ENCODE measurements around the gene KRTAP13-2. TPM values are rescaled to one million over a fixed set of nuclear protein-coding genes. Genes with fewer than 3 reads are reported as not detected.

KRTAP13-2 gene, protein sequence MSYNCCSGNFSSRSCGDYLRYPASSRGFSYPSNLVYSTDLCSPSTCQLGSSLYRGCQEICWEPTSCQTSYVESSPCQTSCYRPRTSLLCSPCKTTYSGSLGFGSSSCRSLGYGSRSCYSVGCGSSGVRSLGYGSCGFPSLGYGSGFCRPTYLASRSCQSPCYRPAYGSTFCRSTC
- not detected in 2 replicates for total RNA-seq

- DNase-seq (ENCODE audit: low read depth), result no peak
Measured at GRCh38 chr21:30372139-30372770, at the start of gene KRTAP13-2. Gene KRTAP13-2, minus strand, starts transcription at chr21:30372271. Its CDS starts 58 bp downstream, at chr21:30372213.

DNA sequence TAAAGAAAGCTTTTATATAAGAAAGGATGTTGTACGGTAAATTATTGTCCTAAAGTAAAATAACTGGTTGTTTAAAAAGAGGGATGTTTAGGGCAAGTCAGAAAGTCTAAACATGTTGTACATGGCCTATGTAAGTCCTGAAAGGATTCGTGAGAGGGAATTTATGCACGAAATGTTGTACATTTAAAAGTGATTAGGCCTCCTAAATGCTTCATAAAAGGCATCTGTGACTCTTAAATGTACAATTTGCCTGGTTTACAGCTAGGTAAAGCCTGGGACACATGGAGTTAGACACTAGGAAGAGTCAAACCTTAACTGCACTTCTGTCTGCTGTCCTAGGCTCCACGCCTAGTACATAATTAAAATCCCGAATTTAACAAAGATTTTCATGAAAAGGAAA, 43.9 kb upstream of the KRTAP13-2 start:
- no peak for DNase-seq (ENCODE audit: low read depth)

GRCh38 chr21:30408782-30409494, 36.9 kb upstream of the KRTAP13-2 start:
- peak; percentile 22 for DNase-seq (ENCODE audit: low read depth)

- DNase-seq (ENCODE audit: low read depth), result no peak
Measured at GRCh38 chr21:30395731-30396130, 23.7 kb upstream of the KRTAP13-2 start, which contains the start of gene KRTAP13-1. Gene KRTAP13-1, plus strand, starts transcription at chr21:30396031. Its CDS starts 56 bp downstream, at chr21:30396087.

- DNase-seq (ENCODE audit: low read depth), result no peak
Measured at GRCh38 chr21:30391492-30392025, 19.5 kb upstream of the KRTAP13-2 start.

DNA sequence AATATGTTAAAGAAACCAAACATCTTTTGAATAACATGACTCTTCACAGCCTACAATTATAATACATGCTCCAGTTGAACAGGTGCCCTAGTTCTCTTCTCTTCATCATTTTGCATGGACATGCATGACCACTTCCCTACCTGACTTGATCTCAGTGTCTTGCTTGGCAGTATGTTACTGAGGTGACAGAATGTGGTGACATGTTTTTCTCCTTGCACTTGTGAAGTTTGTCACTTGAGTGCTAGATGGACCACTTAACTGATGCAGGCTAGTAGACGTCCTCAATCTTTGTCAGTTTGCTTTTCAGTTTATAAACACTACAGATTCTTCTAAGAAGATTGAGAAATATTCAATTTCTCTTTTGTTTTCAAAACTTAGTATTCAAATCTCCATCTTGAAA, 10.1 kb upstream of the KRTAP13-2 start:
- DNase-seq (ENCODE audit: low read depth), result no peak

- DNase-seq (ENCODE audit: low read depth), result no peak
Measured at GRCh38 chr21:30355906-30356305, 16.2 kb downstream of the KRTAP13-2 start.

GRCh38 chr21:30354308-30355005, 17.6 kb downstream of the KRTAP13-2 start:
- no peak for DNase-seq (ENCODE audit: low read depth)

DNA sequence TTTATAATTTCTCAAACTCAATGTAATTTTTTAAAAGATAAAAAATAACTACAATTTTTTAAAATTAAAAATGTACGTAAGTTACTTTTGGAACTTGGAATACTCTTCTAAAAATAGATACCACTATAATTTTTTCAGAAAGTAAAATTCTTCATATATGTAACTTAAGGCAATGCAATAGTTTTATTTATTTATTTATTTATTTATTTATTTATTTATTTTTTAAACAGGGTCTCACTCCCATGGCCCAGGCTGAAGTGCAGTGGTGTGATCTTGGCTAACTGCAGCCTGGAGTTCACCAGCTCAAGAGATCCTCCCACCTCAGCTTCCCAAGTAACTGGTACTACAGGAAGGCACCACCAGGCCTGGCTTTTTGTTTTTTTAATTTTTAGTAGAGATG, 20.5 kb downstream of the KRTAP13-2 start:
- no peak for DNase-seq (ENCODE audit: low read depth)

DNA sequence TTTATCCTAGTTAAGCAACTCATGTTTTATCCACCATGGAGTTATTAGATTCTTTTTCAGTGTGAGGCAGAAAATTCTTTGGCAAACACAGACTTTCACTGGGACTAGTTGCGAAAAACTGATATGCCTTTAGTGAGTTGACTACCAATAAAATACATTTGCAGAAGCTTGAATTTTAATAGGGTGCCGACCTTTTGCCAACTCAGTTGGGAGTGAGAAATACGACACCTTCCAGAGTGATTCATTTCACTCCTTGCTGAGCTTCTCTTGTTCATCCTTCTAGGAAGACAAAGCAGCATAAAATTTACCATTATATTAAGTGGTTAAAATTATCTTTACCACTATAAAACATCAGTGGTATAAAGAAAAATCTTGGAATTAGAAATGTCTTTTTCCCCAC, 22.5 kb downstream of the KRTAP13-2 start:
- no peak for DNase-seq (ENCODE audit: low read depth)

- no peak for DNase-seq (ENCODE audit: low read depth)
Measured at GRCh38 chr21:30348506-30348905, 23.6 kb downstream of the KRTAP13-2 start, which contains the start of gene KRTAP23-1. Gene KRTAP23-1, minus strand, starts transcription at chr21:30348606. Its CDS starts 0 bp downstream, at chr21:30348606.

GRCh38 chr21:30345014-30345413, 27.1 kb downstream of the KRTAP13-2 start:
- no peak for DNase-seq (ENCODE audit: low read depth)

GRCh38 chr21:30340714-30341573, 31.1 kb downstream of the KRTAP13-2 start:
- peak; percentile 15 for DNase-seq (ENCODE audit: low read depth)

- no peak for DNase-seq (ENCODE audit: low read depth)
Measured at GRCh38 chr21:30338717-30339116, 33.4 kb downstream of the KRTAP13-2 start.

- DNase-seq (ENCODE audit: low read depth), result no peak
Measured at GRCh38 chr21:30337772-30338171, 34.3 kb downstream of the KRTAP13-2 start.

GRCh38 chr21:30337276-30337744, 34.8 kb downstream of the KRTAP13-2 start, which contains the start of gene KRTAP27-1:
Gene KRTAP27-1, minus strand, starts transcription at chr21:30337694. Its CDS starts 26 bp downstream, at chr21:30337668.
- no peak for DNase-seq (ENCODE audit: low read depth)

DNA sequence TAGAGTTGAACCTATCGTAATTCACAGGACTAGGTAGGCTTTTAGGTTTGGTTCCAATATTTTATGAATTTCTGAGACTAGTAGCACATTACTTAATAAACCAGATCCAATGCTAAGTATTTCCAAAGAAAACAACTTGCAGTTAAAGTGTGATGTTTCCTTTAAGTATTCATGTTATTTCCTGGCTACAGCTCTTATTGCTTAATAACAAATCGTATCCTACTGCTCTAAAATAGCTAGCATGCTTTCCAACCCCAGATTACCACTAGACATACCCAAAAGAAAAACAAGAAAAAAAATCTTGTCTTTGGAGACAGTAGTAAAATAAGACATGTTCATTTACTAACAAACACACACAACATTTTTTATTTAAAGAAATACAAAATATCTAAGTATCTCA, 35.5 kb downstream of the KRTAP13-2 start:
- no peak for DNase-seq (ENCODE audit: low read depth)

GRCh38 chr21:30333736-30334135, 38.3 kb downstream of the KRTAP13-2 start:
- DNase-seq (ENCODE audit: low read depth), result no peak

- no peak for DNase-seq (ENCODE audit: low read depth)
Measured at GRCh38 chr21:30332681-30333080, 39.4 kb downstream of the KRTAP13-2 start.

DNA sequence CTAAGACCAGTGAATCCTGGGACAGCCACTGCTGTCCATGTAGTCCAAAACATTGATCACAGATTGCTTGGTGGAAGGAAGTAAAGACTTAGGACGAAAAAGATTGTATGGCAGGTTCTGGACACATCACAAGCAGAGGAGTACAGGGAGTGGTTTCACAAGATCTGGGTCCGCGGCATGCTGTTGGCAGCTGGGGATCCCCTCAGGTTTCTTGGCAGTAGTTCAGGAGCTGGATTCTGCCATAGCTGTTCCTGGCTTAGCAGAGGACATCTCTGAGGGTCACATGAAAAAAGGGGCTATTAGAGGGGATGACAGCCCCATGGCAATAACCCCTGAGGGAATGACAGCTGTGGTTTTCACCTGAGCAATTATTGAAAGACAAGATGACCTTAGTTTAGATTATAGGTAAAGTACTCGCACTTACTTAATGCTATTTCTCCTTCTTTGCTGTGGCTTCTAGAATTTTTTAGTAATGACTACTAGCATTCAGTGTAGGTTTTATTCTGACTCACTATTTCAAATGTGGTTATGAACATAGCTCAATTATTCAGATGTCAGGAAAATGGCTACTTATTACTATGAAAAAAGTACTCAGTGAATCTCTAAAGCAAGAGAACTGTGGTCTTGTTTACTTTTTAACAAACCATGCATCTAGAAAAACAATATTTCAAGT, 42.7 kb downstream of the KRTAP13-2 start:
- DNase-seq (ENCODE audit: low read depth), result no peak

All from renal cortical epithelial cell (primary cell).